Activated T-cell treated with anti-CD3 and anti-CD28 coated beads, Interleukin-2, amount 50 U/mL, for 4 hours (primary cell): ENCODE data around the gene CHTF18. TPM values are rescaled to one million over a fixed set of nuclear protein-coding genes. Genes with fewer than 3 reads are reported as not detected.

Source experiments
- ATAC-seq, 2 donors: fragments of 200-7000 bp; cut with Tn5 transposase; one replicate each; pipeline ENCODE4 v1.10.0; 2021
- DNase-seq: peaks from one replicate; pipeline ENCODE4 v3.0.0-alpha.2; 2020
- H3K27me3 Mint-ChIP-seq: one replicate; pipeline ENCODE4 v1.8.0; 2021; ENCODE audit warnings: low read depth, mixed read lengths
- H3K36me3 Mint-ChIP-seq: one replicate; pipeline ENCODE4 v1.8.0; 2022; ENCODE audit warnings: mixed read lengths; ENCODE audit not compliant: insufficient read depth
- H3K4me1 Mint-ChIP-seq: one replicate; pipeline ENCODE4 v1.8.0; 2021; ENCODE audit warnings: low read depth, mixed read lengths
- H3K4me3 Mint-ChIP-seq: one replicate; pipeline ENCODE4 v1.8.0; 2021; ENCODE audit warnings: mild to moderate bottlenecking, moderate library complexity, mixed read lengths
- H3K9me3 Mint-ChIP-seq: one replicate; pipeline ENCODE4 v1.8.0; 2021; ENCODE audit warnings: mixed read lengths
- total RNA-seq, 3 donors: library from RNA; stranded (reverse); gene quantifications; one replicate each; pipeline ENCODE4 v1.2.1, GENCODE V29; 2021

CHTF18 gene
- total RNA-seq, 3 donors from 2014 or later, result 138 to 171 (median 161) TPM

DNA sequence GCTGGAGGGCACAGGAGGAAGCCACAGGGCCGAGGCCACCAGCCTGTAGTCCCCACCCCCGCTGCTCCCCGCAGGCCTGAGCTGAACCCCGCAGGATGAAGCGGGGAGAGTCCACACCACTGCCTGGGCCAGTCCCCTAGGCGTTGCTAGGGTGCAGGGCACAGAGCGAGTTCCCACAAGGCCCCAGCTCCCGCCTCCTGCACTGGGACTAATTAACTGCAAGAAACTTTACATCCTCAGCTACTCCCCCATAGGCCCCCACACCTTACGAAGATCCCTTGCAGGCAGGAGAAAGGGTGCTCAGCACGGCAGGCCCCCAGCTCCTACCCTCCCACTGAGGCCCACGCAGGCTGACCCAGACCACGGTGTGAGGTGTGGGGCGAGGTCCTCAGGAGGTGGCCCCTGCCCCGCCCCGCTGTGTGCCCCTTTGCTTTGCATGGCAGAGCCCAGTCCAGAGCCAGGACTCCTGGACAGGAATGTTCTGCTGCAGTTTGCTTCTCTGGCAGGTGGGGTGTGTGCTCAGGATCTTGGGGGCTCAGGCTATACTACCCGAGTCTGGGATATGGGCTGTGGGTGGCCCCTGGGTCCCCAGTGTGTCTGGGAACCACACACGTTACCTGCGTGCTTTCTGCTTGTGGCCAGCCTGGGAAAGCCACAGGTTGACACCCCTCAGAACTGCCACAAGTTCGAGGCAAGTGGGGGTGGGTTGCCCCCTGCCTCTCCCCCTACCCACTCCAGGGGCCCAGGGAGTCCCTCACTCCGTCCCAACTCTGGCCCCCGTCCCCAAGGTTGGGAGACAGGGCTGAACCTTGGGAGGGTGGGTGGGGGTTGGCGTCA, 10.9 kb downstream of the CHTF18 start:
- Mint-ChIP-seq H3K4me3 (no peak overlapping the region), H3K36me3 (no peaks in the 10 kb centered on the region), H3K4me1 (no peaks in the 10 kb centered on the region), H3K27me3 (peaks cover 20% of the 10 kb centered on the region), H3K9me3 (no peaks in the 10 kb centered on the region)
- ATAC-seq (no peak), DNase-seq (no peak)

DNA sequence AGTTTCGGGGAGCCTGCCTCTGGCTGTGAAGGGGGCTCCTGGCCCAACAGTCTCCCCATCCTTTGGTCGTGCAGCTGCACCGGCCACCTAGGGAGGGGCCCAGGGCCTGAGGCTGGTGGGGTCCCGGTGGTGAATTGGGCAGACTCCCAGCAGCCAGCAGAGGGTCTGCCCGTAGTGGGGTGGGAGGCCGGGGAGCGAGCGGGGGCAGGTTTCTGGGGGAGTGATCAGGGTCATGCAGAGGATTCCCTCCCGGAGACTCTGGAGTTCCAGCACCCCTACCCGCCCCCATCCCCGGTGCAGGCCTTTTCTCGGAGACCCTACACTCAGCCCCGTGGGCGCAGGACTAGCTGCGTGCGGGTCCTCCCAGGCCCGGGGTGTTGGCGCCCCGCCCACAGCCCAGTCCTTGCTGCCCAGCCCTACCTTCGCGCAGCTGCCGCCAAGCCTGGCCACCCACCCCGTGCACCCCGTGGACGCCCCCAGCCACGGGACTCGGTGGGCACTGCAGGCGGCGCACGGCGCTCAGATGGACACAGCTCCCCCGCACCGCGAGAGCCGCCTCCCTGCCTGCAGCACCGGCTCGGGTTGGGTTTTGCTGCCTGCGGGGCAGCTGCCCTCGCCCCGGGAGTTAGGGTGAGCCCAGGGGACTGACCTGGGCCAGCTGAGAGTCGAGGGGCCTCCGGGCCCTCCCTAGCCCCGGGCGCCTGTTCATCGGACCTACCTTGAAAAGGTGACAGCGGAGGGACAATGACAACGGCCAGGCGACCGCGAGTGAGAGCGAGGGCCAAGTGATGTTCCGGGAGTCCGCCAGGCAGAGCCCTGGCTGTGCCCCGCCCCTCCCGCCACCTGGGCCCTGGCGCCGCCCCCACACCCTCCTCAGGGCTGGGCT, 11.8 kb downstream of the CHTF18 start, which contains the start of gene GNG13:
GNG13 (minus strand) TSS at position 787 of the 886 bp plus-strand sequence. CDS start 1,657 bp downstream, outside the sequence.
- Mint-ChIP-seq H3K9me3 (no peaks in the 10 kb centered on the region), H3K36me3 (no peaks in the 10 kb centered on the region), H3K4me1 (no peaks in the 10 kb centered on the region), H3K27me3 (peaks cover 20% of the 10 kb centered on the region), H3K4me3 (no peak within 1 kb of the TSS)
- ATAC-seq (no peak), DNase-seq (no peak)

- ATAC-seq (no peak), DNase-seq (no peak)
- Mint-ChIP-seq H3K27me3 (peaks cover 20% of the 10 kb centered on the region), H3K4me3 (no peak overlapping the region), H3K9me3 (no peaks in the 10 kb centered on the region), H3K4me1 (no peaks in the 10 kb centered on the region), H3K36me3 (no peaks in the 10 kb centered on the region)
Observed at GRCh38 chr16:800834-801511, 12.6 kb downstream of the CHTF18 start.

DNA sequence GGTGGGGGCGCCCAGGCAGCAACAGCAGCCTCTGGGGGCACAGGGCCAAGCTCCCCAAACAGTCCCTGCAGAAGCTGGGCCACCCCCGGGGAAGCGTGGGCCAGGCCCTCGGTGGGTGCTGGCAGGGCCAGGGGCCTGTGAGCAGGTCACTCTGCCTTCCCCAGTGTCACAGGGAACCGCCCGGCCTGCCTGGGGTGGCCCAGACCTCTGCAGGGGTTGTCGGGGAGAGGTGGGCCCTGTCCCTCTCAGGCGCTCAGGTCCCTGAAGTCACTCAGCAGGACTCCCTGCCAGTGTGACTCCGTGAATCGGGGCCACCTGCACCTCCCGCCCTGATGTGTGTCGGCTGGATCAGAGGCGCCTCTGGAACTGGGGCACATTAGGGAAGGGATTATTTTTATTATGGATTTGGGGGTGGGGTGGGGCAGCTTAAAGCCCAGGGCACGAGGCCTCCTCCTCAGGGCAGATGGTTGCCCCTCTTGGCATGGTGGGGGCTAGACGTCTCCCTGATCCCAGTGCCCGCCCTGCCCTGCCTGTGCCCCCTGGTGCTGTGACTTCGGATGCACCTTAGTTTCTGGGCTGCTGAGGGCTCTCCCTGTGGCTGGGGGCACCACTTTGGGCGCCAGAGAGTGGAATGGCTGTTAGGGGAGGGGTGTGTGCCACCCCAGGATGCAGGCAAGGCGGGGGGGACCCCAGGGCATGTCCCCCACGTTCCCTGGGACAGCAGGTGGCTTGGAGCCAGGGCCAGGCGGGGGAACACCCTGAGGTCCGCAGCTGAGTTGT, 13.4 kb downstream of the CHTF18 start:
- H3K4me1 Mint-ChIP-seq, result no peaks in the 10 kb centered on the region
- ATAC-seq (no peak), DNase-seq (no peak)
- H3K27me3 Mint-ChIP-seq, result peaks cover 20% of the 10 kb centered on the region
- H3K4me3 Mint-ChIP-seq, result no peak overlapping the region
- no peaks in the 10 kb centered on the region for H3K36me3 Mint-ChIP-seq
- H3K9me3 Mint-ChIP-seq, result no peaks in the 10 kb centered on the region

DNA sequence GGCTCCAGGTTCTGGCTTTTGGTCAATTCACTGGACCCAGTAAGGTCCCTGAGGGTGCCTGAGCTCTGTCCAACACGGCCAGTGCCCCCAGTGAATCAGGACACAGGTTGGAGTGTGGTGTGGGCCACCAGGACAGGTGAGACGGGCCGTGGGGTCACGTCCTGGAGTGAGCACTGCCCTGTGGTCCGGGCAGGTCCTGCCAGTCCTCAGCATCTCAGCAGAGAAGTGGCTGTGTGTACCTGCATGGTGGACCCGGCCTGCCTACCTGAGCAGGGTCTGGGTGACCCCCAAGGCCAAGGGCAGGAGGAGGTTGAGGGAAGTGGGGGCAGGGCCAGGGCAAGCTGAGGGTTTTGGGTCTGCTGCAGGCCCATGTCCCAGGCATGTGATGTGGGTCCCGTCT, 14.0 kb downstream of the CHTF18 start:
- no peak for ATAC-seq
- Mint-ChIP-seq H3K36me3 (no peaks in the 10 kb centered on the region), H3K9me3 (no peaks in the 10 kb centered on the region)

GRCh38 chr16:802914-803753, 14.7 kb downstream of the CHTF18 start:
- Mint-ChIP-seq H3K27me3 (peaks cover 16% of the 10 kb centered on the region), H3K36me3 (no peaks in the 10 kb centered on the region), H3K9me3 (no peaks in the 10 kb centered on the region), H3K4me1 (peaks cover 4% of the 10 kb centered on the region), H3K4me3 (no peak overlapping the region)
- ATAC-seq (no peak), DNase-seq (no peak)

More for the DNA sequence above, 14.0 kb downstream of the CHTF18 start:
- Mint-ChIP-seq H3K4me3 (no peak overlapping the region), H3K27me3 (peaks cover 20% of the 10 kb centered on the region), H3K4me1 (no peaks in the 10 kb centered on the region)
- DNase-seq, result no peak

GRCh38 chr16:803754-804080, 15.3 kb downstream of the CHTF18 start:
- no peak for ATAC-seq
- no peaks in the 10 kb centered on the region for H3K9me3 Mint-ChIP-seq
- no peak overlapping the region for H3K4me3 Mint-ChIP-seq
- DNase-seq, result no peak
- no peaks in the 10 kb centered on the region for H3K36me3 Mint-ChIP-seq
- peaks cover 9% of the 10 kb centered on the region for H3K4me1 Mint-ChIP-seq
- H3K27me3 Mint-ChIP-seq, result peaks cover 13% of the 10 kb centered on the region

GRCh38 chr16:804193-805048, 16.0 kb downstream of the CHTF18 start:
- Mint-ChIP-seq H3K36me3 (no peaks in the 10 kb centered on the region), H3K4me1 (peaks cover 10% of the 10 kb centered on the region), H3K27me3 (peaks cover 11% of the 10 kb centered on the region), H3K9me3 (no peaks in the 10 kb centered on the region), H3K4me3 (peak overlapping the region; percentile 21)
- DNase-seq, result no peak
- ATAC-seq, result no peak

- peaks cover 13% of the 10 kb centered on the region for H3K27me3 Mint-ChIP-seq
- no peaks in the 10 kb centered on the region for H3K36me3 Mint-ChIP-seq
- H3K9me3 Mint-ChIP-seq, result no peaks in the 10 kb centered on the region
- peak overlapping the region; percentile 94 for H3K4me3 Mint-ChIP-seq
- ATAC-seq (no peak), DNase-seq (no peak)
- H3K4me1 Mint-ChIP-seq, result peaks cover 10% of the 10 kb centered on the region
Observed at GRCh38 chr16:805474-805873, 17.1 kb downstream of the CHTF18 start.

DNA sequence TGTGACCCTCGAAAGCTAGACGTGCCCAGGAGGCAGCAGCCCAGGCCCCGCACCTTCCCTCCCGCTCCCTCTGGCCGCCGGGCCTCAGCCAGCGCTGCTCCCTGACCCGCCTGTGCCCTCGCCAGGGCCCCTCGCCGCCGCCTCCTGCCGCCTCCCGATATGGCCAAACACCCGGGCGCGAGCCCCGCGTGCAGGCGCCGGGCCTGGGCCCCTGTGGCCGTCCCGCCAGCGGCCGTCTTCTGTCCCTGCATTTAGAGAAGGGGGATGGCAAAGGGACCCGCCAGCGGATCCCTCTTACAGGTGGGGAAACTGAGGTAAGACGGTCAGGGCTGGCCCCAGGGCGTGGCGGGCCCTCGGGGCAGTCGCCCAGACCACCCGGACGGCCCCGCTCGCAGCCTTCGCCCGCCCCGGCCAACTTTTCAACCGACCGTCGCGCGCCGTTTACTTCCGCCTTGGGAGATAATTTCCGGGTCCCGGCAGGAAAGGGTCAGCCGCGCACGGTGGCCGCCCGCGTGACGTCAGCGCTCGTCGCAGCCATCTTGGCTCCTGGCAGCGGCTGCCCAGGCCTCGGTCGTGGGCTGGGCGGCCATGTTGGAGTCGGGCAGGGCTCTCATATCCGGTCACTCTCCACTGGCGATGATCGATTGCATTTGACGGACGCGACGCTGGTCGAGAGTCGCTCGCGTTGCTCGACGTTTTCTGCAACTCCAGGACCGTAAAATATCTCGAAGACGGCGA, 19.1 kb downstream of the CHTF18 start:
- peaks cover 13% of the 10 kb centered on the region for H3K27me3 Mint-ChIP-seq
- DNase-seq (peak; percentile 80), ATAC-seq (peak; percentile 93 to 95)
- no peaks in the 10 kb centered on the region for H3K36me3 Mint-ChIP-seq
- H3K4me3 Mint-ChIP-seq, result peak overlapping the region; percentile 94
- H3K4me1 Mint-ChIP-seq, result peaks cover 10% of the 10 kb centered on the region
- no peaks in the 10 kb centered on the region for H3K9me3 Mint-ChIP-seq

DNA sequence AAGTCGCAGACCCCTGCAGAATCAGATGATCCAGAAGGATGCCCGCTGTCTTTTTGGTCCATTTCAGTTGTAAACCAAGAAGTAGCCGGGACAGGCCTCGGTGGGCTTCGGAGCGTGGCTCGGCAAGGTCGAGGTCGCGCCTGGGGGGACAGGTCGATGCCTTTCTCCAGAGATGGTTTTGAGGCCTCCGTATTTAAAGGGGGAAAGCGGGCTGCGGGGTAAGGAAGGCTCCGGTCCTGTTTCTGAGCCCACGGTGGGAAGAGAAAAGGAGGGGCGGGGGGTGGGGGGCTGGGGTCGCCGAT, 19.6 kb downstream of the CHTF18 start:
- Mint-ChIP-seq H3K27me3 (peaks cover 16% of the 10 kb centered on the region), H3K9me3 (no peaks in the 10 kb centered on the region), H3K4me3 (peak overlapping the region; percentile 94), H3K4me1 (peaks cover 10% of the 10 kb centered on the region), H3K36me3 (no peaks in the 10 kb centered on the region)
- no peak for DNase-seq
- no peak for ATAC-seq
